Ishikawa (cell line): Measurements from ENCODE around the gene KPNA5.
A peak's percentile ranks its signal among the peaks of the same experiment; 100 is the strongest.

Experiments
- FOXM1 ChIP-seq: IDR thresholded peaks from 2 replicates; pipeline ENCODE4 v1.6.1; 2012; ENCODE audit warnings: low read depth, borderline replicate concordance
- MAX ChIP-seq: IDR thresholded peaks from 2 replicates; pipeline ENCODE4 v1.6.1; 2012
- NFIC ChIP-seq: IDR thresholded peaks from 2 replicates; pipeline ENCODE4 v1.6.1; 2012
- RAD21 ChIP-seq: IDR thresholded peaks from 2 replicates; pipeline ENCODE4 v1.6.1; 2012; ENCODE audit warnings: low read depth
- TCF12 ChIP-seq: IDR thresholded peaks from 2 replicates; pipeline ENCODE4 v1.6.1; 2012; ENCODE audit warnings: low read depth
- USF1 ChIP-seq: IDR thresholded peaks from 2 replicates; pipeline ENCODE4 v1.6.1; 2012
- YY1 ChIP-seq: IDR thresholded peaks from 2 replicates; pipeline ENCODE4 v1.6.1; 2012; ENCODE audit warnings: low read depth

The KPNA5 gene

GRCh38 chr6:116773886-116774285 lies 92.9 kb downstream of the KPNA5 start:
- TF ChIP-seq YY1, result no peak
- no peak for TF ChIP-seq MAX
- no peak for TF ChIP-seq FOXM1
- TF ChIP-seq NFIC, result no peak

- TF ChIP-seq RAD21 (peak; percentile 46; the same call in 1 of the 2 replicates), YY1 (no peak)
These were observed 98.7 kb downstream of the KPNA5 start for GRCh38 chr6:116779573-116780164.

GRCh38 chr6:116783852-116784251 lies 102.8 kb downstream of the KPNA5 start:
- TF ChIP-seq USF1 (no peak), RAD21 (no peak), TCF12 (no peak), YY1 (no peak)
